Measurements from ENCODE around the gene BAIAP2.

BAIAP2 gene

DNA sequence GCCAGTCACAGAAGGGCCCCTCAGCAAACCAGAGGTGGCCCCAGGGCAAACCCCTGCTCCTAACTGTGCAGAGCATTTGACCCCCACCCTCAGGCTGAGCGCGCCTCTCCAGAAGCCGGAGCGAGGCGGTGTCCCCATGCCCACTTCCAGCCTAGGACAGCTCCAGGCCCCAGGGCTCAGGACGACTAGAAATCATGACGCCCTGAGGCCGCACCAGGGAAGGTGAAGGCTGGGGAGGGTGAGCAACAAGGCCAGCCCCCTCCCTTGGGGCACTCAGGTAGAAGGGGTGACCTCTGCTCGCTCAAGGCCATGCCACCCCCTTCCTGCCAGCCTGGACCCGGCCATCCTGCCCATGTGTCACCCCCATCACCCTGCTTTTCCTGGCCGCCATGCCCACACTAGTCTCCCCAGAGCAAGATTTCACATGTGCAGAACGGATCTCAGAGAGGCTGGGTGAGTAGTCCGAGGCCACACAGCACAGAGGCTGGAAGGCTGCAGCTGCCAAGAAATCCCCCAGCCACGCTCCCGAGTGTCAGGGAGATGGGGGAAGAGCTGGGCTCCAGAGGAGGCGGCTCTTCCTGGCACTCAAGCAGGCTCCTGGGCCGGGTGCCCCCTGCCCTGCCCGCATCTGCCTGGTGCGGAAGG, 128.2 kb downstream of the BAIAP2 start:
- no peak for DNase-seq

DNA sequence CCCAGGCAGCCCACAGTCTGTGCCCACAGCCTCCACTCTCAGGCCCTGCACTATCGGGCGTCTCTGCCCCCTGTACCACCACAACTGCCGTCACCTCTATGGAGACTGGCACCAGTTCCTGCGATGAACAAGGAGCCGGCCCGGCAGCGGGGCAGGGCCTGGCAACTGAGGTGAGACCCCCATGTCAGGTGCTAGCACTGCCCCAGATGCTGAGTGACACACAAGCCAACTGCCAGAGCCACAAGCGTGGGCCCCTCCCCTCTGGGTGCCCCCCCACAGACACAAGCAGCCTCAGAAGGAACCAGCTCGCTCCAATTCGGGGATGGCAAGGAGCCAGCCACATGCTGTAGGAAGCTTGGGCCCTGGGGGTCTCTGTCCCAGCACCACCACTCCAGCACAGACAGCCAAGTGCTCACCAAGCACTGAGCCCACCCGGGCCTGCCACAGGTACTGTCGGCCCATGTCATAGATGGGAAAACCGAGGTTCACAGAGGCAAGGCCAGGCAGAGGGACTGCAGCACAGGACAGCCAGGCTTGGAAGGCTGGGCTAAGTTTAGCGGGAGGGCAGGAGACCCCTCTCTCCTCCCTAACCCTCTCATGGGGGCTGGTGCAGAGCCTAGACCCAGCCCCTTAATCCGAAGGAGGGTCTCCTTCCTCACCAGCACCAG, 128.9 kb downstream of the BAIAP2 start:
- peak; percentile 23 for DNase-seq

DNA sequence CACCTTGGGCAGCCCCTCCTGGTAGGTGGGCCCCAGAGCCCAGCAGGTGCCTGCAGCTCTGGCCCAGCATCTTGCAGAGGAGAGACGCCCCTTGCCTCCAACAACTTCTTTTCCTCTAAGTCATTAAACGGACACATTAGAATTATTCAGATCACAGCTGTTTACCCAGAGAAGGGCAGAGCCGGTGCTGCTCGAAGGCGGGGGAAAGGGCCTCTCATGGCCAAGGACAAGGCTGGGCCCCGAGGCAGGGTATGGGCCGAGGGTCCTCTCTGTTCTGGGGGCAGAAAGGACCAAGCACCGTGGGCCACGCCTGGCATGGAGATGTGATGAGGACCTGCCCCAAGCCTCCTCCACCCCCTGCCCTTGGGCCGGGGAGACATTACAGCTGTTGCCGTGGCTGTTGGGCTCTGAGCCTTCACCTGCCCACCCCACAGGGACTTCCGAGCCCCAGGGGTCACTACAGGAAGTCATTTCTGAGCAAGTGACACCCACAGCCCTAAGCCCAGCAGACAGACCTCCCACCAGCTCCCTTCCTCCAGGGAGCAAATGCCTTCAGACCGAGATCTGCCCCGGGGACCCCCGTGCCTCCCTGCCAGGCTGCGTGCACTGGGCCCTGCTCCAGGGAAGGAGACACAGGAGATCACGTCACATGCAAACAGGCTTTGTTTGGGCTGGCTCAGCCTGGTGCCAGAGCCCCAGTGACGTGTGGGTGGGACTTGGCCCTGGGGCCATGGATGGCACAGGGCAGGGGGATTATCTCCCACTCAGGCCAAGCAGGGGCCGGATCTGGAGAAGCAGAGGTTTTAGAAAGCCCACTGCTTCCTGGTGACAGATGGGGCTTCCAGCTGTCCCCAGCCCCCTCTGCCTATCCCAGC, 129.7 kb downstream of the BAIAP2 start:
- peak; percentile 75 for DNase-seq

DNA sequence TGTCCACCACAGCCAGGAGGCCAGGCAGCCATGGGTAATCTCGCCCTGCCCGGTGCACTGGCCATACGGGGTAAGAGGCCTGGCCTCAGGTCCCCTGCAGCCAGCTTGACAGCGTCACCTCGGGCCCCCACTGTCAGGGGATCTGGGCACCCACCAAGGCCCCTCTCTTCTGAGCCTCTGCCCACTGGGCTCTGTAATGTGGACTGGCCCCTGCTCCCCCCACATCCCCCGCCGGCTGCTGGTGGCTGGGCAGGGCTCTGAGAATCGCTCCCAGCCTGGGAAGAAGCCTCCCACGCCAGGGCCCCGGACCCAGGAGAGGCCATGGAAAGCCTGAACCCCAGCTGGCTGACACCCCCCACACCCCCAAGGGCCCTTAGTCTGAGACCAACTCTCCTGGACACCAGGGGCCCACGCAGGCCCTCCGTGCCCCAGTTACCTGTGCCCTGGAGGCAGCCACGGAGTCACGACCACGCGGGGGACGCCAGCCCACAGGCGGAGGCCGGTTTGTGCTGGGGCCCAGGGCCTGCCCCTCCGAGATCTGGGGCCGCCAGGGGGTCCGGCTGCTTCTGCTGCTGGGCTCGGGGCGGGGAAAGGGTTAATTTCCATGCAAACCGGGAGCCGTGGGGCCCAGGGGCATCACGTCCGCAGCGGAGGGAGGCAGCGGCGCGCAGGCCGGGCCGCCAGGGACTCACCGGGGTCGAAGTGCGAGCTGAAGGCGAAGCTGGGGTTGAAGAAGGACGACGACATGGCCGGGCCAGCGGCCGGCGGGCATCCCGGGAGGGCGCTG, 130.5 kb downstream of the BAIAP2 start, which contains the start of gene PVALEF:
TSS of gene PVALEF (plus strand) at position 262 of the 787 bp plus-strand sequence. CDS start 15,720 bp downstream, outside the sequence.
- peak; percentile 47 for DNase-seq

DNA sequence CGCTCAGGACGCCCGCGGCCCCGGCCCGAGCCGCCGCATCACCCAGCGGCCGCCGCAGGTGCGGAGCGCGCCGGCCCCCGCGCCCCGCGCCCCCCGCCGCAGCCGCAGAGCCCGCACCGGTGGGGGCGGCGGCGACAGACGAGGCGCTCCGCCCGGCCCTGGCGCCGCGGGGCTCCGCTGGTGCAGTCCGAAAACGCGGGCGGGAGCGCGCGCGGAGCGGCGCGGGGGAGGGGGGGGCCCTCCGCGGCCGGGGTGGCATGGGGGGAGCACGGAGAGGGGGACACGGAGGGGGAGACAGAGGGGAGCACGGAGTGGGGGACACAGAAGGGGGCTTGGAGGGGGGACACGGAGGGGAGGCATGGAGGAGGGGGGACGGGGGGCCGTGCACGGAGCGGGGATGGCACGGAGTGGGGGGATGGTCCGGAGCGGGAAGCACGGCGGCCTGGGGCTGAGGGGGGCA, 131.1 kb downstream of the BAIAP2 start, which contains the start of gene AATK:
TSS of gene AATK (minus strand) at position 189 of the 460 bp plus-strand sequence. CDS start 229 bp downstream, outside the sequence.
- no peak for DNase-seq
